Glomerular visceral epithelial cell (primary cell): ENCODE measurements around the gene PLCD1.
"Not testable (repeated sequence)": the region's sequence is repeated elsewhere in the genome, so short reads cannot be mapped to it uniquely, and the experiment has no call there.

Experiments used
- DNase-seq: peaks from one replicate; pipeline ENCODE4 v3.0.0-alpha.2; 2016; ENCODE audit errors: extremely low spot score

The PLCD1 gene

GRCh38 chr3:37986479-37987314 lies 42.7 kb downstream of the PLCD1 start:
- DNase-seq, result no peak

DNA sequence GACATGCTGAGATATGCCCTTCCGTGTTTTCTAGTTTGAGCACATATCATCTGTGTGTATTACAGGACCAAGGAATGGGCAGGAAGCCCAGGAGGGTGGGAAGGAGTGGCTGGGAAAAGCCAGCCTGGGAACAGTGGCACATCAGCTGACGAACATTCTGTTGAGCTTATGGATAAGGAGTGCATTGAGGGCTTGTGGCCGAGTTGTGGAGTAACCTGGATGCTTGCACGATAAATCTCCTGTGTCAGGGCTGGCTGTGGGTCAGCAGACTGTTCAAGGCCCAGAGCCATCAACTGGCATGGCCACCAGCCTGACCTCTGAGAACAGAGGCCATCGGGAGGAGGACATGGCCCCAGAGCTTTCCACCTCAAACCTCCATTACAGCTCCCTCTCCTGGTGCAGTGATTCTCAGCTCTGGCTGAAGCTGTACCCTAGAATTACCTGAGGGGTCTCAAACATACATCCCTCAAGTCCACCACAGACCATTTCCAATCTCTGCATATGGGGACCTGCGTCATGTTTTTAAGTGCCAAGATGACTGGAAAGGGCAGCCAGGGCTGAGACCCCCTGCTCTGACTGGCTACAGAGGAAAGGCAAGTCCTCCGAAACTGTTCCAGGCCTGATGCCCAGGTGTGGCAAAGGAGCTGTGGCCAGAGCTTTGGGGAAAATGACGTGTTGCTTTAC lies 43.7 kb downstream of the PLCD1 start:
- DNase-seq, result no peak

GRCh38 chr3:37984596-37984995 lies 44.8 kb downstream of the PLCD1 start:
- no peak for DNase-seq

- DNase-seq, result no peak
Observed at GRCh38 chr3:37984051-37984450, 45.4 kb downstream of the PLCD1 start.

DNA sequence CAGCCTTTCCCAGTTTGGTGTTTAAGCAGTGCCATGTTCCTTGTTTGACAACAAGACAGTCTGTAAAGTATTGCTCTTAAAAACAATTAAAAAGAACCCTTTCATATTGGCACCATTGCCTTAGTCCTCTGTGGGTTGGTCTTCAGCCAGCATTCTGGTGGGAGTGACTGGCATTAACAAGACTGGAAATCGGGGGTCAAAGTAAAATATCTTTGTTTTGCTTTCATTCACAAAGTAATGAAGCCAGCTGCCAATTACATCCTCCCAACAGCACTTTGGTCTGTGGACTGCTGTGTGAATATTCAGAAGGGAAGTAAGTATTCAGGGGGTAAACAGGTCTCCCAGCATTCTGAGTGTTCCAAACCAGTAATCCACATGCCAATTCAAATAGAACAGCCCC lies 47.1 kb downstream of the PLCD1 start:
- no peak for DNase-seq

- DNase-seq, result no peak
Observed at GRCh38 chr3:37981348-37981664, 48.1 kb downstream of the PLCD1 start.

- no peak for DNase-seq
Observed at GRCh38 chr3:37980462-37981347, 48.7 kb downstream of the PLCD1 start.

DNA sequence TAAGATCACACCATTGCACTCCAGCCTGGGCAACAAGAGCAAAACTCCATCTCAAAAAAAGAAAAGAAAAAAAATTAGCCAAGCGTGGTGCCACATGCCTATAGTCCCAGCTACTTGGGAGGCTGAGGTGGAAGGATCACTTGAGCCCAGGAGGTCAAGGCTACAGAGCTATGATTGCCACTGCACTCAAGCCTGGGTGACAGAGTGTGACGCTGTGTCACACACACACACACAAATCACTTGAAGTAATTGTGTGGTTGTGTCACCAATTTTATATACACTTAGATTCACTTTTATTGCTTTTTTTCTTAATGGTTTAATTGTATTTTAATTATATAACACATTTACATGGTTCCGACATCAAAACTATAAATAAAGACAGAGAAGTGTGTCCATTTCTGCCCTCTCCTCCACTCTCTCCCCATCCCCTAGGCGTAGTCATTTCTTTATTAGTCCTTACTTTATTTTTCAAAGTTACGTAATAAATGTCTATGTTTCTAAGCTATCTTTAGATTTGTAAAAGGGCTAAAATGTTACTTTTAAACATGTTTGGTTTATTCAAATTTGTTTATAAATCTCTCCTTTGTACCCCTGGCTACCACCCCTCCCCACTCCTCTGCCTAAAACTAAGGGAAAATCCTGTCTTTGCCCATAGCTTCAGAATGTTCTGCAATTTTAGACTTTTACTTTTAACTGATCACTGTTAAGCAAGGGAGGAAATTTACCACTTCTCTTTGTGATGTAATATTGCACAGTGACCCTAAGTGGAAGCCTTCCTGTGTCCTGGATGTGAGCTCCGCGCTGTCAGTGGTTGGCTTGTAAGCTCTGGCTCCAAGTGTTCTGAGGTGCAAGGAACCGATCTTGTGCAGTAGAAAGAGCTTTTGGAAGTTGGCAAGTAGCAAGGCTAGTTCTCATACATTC lies 49.6 kb downstream of the PLCD1 start:
- DNase-seq, result no peak

GRCh38 chr3:37974121-37975083 lies 55.0 kb downstream of the PLCD1 start:
- DNase-seq, result peak; percentile 44

DNA sequence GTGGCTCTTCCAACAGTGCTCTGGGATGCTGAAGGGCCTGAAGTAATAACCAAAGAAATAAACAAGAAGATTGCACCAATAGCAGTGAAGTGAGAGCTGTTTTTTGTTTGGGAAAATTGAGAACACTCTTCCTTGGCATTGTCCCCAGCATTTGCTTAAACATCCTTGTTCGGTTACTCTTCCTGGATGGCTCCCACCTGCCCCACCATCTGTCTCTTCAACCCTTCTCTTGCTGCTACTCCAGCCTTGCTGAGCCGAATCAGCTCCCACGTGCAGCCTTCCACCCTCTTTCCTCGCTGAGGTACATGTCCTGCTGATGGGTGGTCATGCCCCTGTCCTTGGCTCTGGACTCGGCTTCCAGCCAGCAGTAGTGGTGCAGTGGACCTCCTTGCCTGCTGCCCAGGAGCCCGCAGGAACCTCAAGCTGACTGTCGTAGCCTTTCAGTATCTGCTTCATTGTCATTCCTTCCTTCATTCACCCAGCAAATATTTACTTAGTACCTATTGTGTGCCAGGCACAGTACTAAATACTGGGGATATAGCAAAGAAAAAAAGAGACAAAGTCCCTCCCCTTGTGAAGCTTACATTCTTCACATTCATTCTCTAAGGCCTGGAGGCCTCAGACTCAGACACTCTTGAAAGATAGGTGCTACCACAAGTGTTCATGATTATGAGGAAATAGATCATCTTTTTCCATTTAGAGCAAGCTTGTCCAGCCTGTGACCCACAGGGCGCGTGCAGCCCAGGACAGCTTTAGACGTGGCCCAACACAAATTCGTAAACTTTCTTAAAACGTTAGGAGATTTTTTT lies 56.0 kb downstream of the PLCD1 start:
- DNase-seq, result no peak

- not testable (repeated sequence) for DNase-seq
Observed at GRCh38 chr3:37972056-37972455, 57.4 kb downstream of the PLCD1 start.

DNA sequence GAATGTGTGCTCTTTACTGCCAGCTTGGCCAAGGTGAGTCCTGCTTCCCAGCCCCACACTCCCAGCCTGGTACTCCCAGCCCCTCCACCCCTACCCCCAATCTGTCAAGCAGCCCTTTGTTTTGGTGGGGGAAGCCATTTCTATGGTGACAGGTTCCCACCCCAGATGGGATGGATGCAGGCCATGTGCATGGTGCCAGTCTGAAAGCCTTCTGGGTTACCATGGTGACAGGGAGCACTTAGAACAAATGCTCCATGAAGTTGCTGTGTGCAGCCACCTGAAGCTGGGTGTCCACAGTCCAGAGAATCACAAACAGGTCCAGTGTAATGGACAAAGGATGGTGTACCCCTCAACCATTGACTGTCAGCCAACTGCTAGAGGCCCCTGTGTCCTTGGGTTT lies 58.0 kb downstream of the PLCD1 start:
- DNase-seq, result no peak

- DNase-seq, result no peak
Observed at GRCh38 chr3:37970802-37971201, 58.6 kb downstream of the PLCD1 start.

DNA sequence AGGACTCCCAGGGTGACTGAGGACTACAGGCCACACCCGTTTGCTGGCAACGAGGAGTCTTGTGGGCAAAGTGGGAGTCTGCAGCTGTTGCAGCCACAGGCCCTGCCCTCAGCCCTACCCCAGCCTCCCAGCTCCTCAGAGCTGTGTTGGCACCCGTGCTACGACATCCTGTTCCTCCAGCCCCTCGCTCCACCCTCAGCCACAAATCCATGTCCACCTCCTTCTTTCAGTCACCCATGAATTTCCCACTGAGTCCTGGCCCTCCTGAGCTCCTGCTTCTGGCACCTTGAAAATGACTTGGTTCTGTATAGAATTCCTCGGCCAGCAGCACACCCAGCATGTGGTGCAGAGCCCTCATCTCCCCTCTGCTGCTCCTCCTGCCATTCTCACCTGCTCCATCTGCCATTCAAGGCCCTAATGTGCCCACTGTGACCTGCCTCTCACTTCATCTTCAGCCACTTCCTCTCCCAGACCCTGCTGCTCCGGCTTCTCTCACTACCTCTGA lies 59.8 kb downstream of the PLCD1 start:
- DNase-seq, result no peak

GRCh38 chr3:37968813-37969595 lies 60.4 kb downstream of the PLCD1 start:
- DNase-seq, result no peak

DNA sequence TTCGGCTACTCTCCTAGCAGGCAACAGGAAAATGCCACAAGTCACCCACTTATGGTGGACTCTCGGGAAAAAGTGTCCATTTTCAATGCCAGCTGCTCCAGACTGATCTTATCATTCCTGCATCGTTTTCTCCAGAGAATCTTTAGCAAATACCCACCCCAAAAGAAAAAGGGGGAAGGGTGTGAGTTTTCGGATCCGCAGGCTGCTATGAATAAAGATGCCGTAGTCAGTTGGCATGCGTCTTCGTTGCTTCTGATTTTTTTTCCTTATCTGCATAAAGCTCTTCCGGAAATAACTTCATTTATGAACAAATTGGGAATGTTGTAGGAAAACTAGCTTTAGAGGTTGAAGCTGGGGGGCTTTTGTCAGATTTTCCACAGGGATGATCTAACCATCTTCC lies 61.2 kb downstream of the PLCD1 start:
- no peak for DNase-seq

DNA sequence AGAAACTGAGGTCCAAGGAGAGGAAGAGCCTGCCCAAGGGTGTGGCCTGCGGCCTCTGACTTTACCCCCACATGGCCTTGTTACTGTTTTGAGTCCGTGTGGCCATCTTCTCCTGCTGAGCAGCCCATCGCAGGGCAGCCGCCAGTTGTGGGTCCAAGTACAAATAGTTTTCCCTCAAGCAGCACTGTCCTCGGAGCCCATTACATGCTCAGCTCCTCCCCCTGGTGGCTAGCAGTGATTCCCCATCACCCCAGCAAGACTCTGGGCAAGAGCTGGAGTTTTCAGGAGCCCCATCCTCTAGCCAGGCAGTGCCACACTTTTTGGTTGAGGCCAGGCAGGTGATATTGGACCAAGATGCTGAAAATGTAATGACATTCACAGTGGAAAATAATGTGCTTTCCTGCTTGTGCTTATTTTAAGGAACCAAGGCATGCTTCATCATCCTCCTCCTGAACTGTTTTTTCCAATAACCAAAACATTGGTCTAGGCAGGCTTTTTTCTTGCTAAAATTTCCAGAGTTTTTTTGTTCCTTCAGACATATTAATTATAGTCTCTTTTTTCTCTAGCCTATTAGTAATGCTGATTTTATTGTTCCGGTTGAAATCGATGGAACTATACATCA lies 62.1 kb downstream of the PLCD1 start:
- DNase-seq, result peak; percentile 57

DNA sequence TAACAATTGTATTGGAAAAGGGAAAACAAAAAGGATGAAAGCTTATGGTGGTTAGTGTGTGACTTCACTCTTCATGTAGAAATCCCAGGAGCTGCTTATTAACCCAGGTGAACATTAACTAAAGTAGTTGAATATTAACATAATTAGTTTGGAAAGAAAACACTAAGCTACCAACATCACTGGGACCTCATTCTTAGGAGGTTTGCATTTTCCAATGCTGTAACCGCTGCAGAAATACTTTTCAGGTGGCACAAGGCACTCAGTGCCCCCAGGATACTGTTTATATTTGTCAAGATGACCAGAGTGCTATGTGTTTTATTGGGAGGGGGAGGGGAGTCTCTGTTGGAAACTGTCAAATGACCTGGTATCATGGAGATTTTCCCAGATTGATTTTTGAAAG lies 64.7 kb downstream of the PLCD1 start:
- peak; percentile 67 for DNase-seq
